NCI-H1105 (cell line): ENCODE results near the gene TENM3.
"Not testable (repeated sequence)": the region's sequence is repeated elsewhere in the genome, so short reads cannot be mapped to it uniquely, and the experiment has no call there.

ENCODE experiments used
- DNase-seq: peaks from one replicate; lab custom pipeline; 2025; lab: John Stamatoyannopoulos, UW

Gene TENM3

GRCh38 chr4:182812916-182813315 is 569.7 kb downstream of the TENM3 start:
- no peak for DNase-seq

- DNase-seq: not testable (repeated sequence)
These were observed 570.9 kb downstream of the TENM3 start for GRCh38 chr4:182814065-182814464.

- no peak for DNase-seq
These were observed 575.9 kb downstream of the TENM3 start for GRCh38 chr4:182818926-182819730.

- no peak for DNase-seq
These were observed 576.5 kb downstream of the TENM3 start for GRCh38 chr4:182819751-182820150.

- no peak for DNase-seq
These were observed 579.4 kb downstream of the TENM3 start for GRCh38 chr4:182822554-182822953.

DNA sequence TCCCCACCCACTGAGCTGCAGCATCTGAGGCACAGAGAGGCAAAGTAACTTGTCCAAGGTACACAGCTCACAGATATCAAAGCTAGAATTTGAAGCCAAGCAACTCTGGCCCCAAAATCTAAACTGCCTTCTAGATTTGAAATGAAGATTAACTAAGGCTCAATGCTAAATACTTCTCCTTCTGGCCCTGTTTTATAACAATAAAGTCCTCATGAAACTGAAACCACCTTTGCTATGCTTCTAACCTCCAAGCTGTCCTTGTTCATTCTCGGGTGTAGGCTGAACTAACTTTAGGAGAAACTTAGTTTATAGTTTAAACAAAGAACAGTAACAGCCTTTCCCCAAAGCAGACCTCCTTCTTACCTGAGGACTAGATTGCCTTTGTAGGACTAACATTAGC is 580.4 kb downstream of the TENM3 start:
- DNase-seq: no peak

GRCh38 chr4:182825003-182825402 is 581.8 kb downstream of the TENM3 start:
- no peak for DNase-seq

DNA sequence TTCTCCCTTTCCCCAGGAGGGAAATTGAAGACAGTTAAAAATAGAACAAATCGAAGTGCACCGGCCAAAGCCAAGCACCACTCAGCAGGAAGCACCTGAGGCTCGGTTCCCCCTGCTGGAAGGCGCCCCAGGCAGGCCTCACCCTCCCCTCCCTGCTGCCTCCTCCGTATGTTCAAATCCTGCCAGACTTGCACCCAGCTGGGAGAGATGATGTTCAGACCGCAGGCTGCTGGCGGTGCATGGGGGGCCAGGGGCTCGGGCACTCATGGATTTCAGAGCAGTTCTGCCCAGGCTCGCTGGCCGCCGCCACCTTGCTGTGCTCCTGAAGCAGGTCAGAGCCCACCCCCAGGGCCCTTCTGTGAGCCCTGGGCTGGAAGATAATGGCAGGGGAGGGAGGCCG is 582.6 kb downstream of the TENM3 start:
- DNase-seq: no peak

- no peak for DNase-seq
These were observed 583.2 kb downstream of the TENM3 start for GRCh38 chr4:182826391-182826790.

DNA sequence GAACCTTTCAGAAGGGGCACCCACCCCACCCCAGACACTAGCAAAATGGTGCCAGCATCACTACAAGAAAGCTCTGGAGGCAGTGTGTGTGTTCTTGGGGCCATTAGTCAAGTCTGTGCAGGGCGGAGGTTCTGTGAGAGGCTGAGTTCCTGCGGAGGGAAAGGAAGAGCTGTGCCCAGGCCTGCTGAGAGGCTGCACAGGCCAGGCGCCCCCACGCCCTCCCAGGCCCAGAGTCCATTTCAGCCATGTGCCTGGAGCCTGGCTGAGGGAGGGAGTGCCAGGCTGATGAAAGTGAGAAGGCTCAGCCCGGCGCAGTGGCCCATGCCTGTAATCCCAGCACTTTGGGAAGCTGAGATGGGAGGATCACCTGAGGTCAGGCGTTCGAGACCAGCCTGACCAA is 584.0 kb downstream of the TENM3 start:
- DNase-seq: no peak

GRCh38 chr4:182827954-182828353 is 584.8 kb downstream of the TENM3 start:
- DNase-seq: no peak

- no peak for DNase-seq
These were observed 585.3 kb downstream of the TENM3 start for GRCh38 chr4:182828360-182829025.

- DNase-seq: no peak
These were observed 586.0 kb downstream of the TENM3 start for GRCh38 chr4:182829196-182829595.

- DNase-seq: no peak
These were observed 588.2 kb downstream of the TENM3 start for GRCh38 chr4:182831376-182831775.

- DNase-seq: no peak
These were observed 589.3 kb downstream of the TENM3 start for GRCh38 chr4:182832352-182833120.

GRCh38 chr4:182835006-182835740 is 592.0 kb downstream of the TENM3 start:
- DNase-seq: no peak

DNA sequence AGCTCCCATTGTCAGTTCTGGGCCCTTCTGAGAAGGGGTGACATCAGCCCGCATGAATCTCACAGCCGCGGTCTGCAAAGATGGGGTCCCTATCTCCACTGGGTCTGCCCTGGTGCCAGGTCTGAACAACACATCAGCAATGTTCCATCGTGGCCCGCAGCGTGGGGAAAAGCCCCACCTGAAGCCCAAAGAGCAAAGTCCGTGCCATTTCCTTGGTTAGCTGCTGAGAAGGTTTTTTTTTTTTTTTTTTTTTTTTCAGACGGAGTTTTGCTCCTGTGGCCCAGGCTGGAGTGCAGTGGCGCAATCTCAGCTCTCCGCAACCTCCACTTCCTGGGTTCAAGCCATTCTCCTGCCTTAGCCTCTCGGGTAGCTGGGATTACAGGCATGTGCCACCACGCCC is 594.6 kb downstream of the TENM3 start:
- no peak for DNase-seq

DNA sequence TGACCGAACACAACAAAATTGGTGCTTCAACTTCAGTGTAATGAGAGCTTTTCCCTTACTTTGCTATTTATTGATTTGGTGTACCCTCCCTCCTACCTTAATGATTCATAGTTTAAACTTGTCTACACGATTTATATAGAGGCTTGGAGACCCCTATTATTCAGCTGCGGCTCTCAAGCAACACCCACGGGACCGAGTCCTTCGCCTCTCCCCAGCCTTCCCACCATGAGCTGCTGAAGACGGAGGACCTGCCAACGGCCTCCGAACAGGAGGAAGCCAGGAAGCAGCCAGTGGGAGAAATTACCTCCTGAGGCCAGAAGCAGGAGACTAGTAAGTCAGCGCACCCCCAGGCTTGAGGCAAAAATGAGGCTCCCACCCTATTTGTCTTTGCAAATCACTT is 595.3 kb downstream of the TENM3 start:
- no peak for DNase-seq

DNA sequence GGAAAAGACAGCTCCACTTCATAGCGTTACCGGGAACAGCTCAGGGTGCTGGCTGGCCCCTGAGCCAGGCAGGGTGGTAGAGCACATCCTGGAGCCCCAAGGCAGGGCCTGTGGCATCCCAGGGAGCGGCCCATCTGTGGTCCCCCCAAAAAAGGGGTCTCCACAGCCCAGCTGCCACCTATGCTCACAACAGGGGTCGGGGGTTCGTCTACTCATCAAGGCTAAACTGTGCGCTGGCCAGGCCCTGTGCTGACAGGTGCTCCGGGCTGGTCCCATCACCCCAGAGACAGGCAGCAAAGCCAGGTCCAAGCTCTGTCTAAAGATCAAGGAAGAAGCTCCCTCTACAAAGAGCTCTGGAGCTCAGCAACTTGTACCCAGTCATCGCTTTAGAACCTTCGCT is 596.1 kb downstream of the TENM3 start:
- no peak for DNase-seq

DNA sequence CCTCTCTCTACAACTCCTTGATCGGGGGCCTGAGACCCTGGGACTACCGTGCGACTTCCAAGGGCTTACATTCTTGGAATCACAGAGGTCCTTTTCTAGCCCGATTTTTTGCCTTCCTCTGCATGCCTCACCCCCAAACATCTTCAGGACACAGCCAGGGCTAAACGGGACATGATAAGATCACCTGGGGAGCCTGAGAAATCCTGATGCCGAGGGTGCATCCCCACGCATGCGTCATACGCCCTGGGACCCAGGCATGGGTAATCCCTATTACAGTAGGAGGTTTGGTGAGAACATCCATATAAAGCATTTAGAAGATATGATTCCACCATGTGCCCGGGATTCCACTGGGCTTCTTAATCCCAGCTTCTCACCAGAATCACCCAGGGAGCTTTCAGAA is 596.9 kb downstream of the TENM3 start:
- DNase-seq: no peak

- DNase-seq: no peak
These were observed 599.0 kb downstream of the TENM3 start for GRCh38 chr4:182842104-182842600.
